Sigmoid colon (tissue), 7 donors: ENCODE data around the gene DOCK8. TPM values are rescaled to one million over a fixed set of nuclear protein-coding genes. Genes with fewer than 3 reads are reported as not detected.

Experiments used
- DNase-seq: peaks from one replicate; pipeline ENCODE4 v3.0.0-alpha.2; 2019
- H3K27ac ChIP-seq, 4 donors: fragments of 200-600 bp; sonication (generic); one replicate each; pipeline ENCODE4 v1.5.1; 2016 to 2019; ENCODE audit warnings: mild to moderate bottlenecking in 1 of 4
- H3K27me3 ChIP-seq, 3 donors: fragments of 200-600 bp; sonication (generic); one replicate each; pipeline ENCODE4 v1.5.1; 2019; ENCODE audit warnings: mild to moderate bottlenecking in 1 of 3
- H3K36me3 ChIP-seq, 4 donors: fragments of 200-600 bp; sonication (generic); one replicate each; pipeline ENCODE4 v1.5.1; 2016 to 2019
- H3K4me1 ChIP-seq, 4 donors: fragments of 200-600 bp; sonication (generic); one replicate each; pipeline ENCODE4 v1.5.1; 2017 to 2019
- H3K4me3 ChIP-seq, 4 donors: fragments of 200-600 bp; sonication (generic); one replicate each; pipeline ENCODE4 v1.5.1; 2017 to 2019; ENCODE audit warnings: mild to moderate bottlenecking in 2 of 4, moderate library complexity in 1 of 4
- H3K9me3 ChIP-seq, 4 donors: fragments of 200-600 bp in 3 of 4; sonication (generic) in 3 of 4; one replicate each; pipeline versions ENCODE4 v1.5.1 to v1.6.1; 2013 to 2019
- EP300 ChIP-seq, 4 donors: sonication (generic); formaldehyde crosslinking; IDR thresholded peaks; one replicate each; pipeline ENCODE4 v1.6.1; 2017; ENCODE audit warnings: antibody characterized with exemption in 4 of 4
- POLR2A ChIP-seq, 2 donors: fragments of 450-650 bp; IDR thresholded peaks; one replicate each; pipeline ENCODE4 v1.6.1; 2016; ENCODE audit warnings: antibody characterized with exemption in 2 of 2, mild to moderate bottlenecking in 2 of 2, moderate library complexity in 2 of 2
- POLR2AphosphoS5 ChIP-seq, 4 donors: sonication (generic); formaldehyde crosslinking; IDR thresholded peaks; one replicate each; pipeline ENCODE4 v1.6.1; 2017; ENCODE audit warnings: antibody characterized with exemption in 4 of 4
- WGBS, 2 donors: extraction: QIAGEN DNeasy Blood & Tissue Kit; methylation state at CpG; one replicate each; pipeline ENCODE4 v1.1.7; 2013; 5-methylcytosine and 5-hydroxymethylcytosine counted together
- intact Hi-C: fragments of 100-400 bp; cut with DNase I; formaldehyde crosslinking; loops from one replicate; pipeline ENCODE4 v1.15.1; 2023
- polyA plus RNA-seq, 3 donors: library from polyadenylated mRNA; stranded (reverse); fragments of 200-250 nt; gene quantifications; one replicate each; pipeline ENCODE4 v1.2.3, GENCODE V29; 2013
- total RNA-seq, 4 donors: library from RNA; depleted of rRNA; stranded (reverse); fragments of >200 nt; gene quantifications; one replicate each; pipeline ENCODE4 v1.1.0, GENCODE V29; 2016
- TF ChIP-seq, protein P1 (sequence below), 4 experiments: fragments of 450-650 bp in 3 of 4; fragments of 200-600 bp in 1 of 4; IDR thresholded peaks; one replicate each; pipeline ENCODE4 v1.5.1; 2016 to 2019; ENCODE audit warnings: antibody characterized with exemption in 4 of 4, mild to moderate bottlenecking in 3 of 4, moderate library complexity in 2 of 4
- donor health status: healthy with polysubstance abuse.
- donor health status: Bipolar disorder and iron deficiency.
- donor health status: healthy.

DOCK8 gene
- total and polyA plus RNA-seq, 7 donors: 2.3 to 22.8 (median 6.4) TPM

GRCh38 chr9:295576-295975, 80.9 kb downstream of the DOCK8 start:
- TF ChIP-seq POLR2A (IDR thresholded peaks at IDR 0.05) (no peak), EP300 (IDR thresholded peaks at IDR 0.05) (no peak), POLR2AphosphoS5 (IDR thresholded peaks at IDR 0.05) (no peak)
- TF ChIP-seq, protein P1, sequence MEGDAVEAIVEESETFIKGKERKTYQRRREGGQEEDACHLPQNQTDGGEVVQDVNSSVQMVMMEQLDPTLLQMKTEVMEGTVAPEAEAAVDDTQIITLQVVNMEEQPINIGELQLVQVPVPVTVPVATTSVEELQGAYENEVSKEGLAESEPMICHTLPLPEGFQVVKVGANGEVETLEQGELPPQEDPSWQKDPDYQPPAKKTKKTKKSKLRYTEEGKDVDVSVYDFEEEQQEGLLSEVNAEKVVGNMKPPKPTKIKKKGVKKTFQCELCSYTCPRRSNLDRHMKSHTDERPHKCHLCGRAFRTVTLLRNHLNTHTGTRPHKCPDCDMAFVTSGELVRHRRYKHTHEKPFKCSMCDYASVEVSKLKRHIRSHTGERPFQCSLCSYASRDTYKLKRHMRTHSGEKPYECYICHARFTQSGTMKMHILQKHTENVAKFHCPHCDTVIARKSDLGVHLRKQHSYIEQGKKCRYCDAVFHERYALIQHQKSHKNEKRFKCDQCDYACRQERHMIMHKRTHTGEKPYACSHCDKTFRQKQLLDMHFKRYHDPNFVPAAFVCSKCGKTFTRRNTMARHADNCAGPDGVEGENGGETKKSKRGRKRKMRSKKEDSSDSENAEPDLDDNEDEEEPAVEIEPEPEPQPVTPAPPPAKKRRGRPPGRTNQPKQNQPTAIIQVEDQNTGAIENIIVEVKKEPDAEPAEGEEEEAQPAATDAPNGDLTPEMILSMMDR (IDR thresholded peaks at IDR 0.05): no peak

GRCh38 chr9:296411-296810, 81.7 kb downstream of the DOCK8 start:
- intact Hi-C loops: no loop called here
- Histone ChIP-seq H3K4me1 (no peaks in the 10 kb centered on the region), H3K27me3 (peaks cover 0 to 3% (median 0%) of the 10 kb centered on the region in 3 donors), H3K4me3 (no peak overlapping the region), H3K9me3 (no peaks in the 10 kb centered on the region), H3K27ac (peak overlapping the region in 1 of 4 donors; percentile 9), H3K36me3 (no peaks in the 10 kb centered on the region)
- 66 to 78% methylated on average over 3 of the region's 3 CpGs for WGBS, 2 donors
- TF ChIP-seq, protein P1 (IDR thresholded peaks at IDR 0.05): no peak
- TF ChIP-seq POLR2AphosphoS5 (IDR thresholded peaks at IDR 0.05): no peak
- no peak for TF ChIP-seq EP300 (IDR thresholded peaks at IDR 0.05)
- no peak for TF ChIP-seq POLR2A (IDR thresholded peaks at IDR 0.05)
- no peak for DNase-seq

More at GRCh38 chr9:295576-295975, 80.9 kb downstream of the DOCK8 start:
- intact Hi-C loops: no loop called here
- Histone ChIP-seq H3K36me3 (no peaks in the 10 kb centered on the region), H3K27ac (no peak overlapping the region), H3K27me3 (peaks cover 0 to 3% (median 0%) of the 10 kb centered on the region in 3 donors), H3K4me1 (no peaks in the 10 kb centered on the region), H3K4me3 (no peak overlapping the region), H3K9me3 (no peaks in the 10 kb centered on the region)
- DNase-seq: no peak

- H3K4me3 ChIP-seq: no peak overlapping the region
- 39 to 46% methylated on average over 6 of the region's 6 CpGs for WGBS, 2 donors
- no peaks in the 10 kb centered on the region for H3K9me3 ChIP-seq
- intact Hi-C loops: no loop called here
- no peak for DNase-seq
- TF ChIP-seq POLR2AphosphoS5 (IDR thresholded peaks at IDR 0.05) (no peak), POLR2A (IDR thresholded peaks at IDR 0.05) (no peak), EP300 (IDR thresholded peaks at IDR 0.05) (no peak)
- TF ChIP-seq, protein P1 (IDR thresholded peaks at IDR 0.05): no peak
- H3K27ac ChIP-seq: no peak overlapping the region
- no peaks in the 10 kb centered on the region for H3K36me3 ChIP-seq
- H3K4me1 ChIP-seq: no peaks in the 10 kb centered on the region
- peaks cover 0 to 3% (median 0%) of the 10 kb centered on the region in 3 donors for H3K27me3 ChIP-seq
Observed at GRCh38 chr9:297104-297972, 82.7 kb downstream of the DOCK8 start.

GRCh38 chr9:303502-303901, 88.8 kb downstream of the DOCK8 start:
- no peak for TF ChIP-seq POLR2A (IDR thresholded peaks at IDR 0.05)
- TF ChIP-seq, protein P1 (IDR thresholded peaks at IDR 0.05): no peak
- no peak for TF ChIP-seq POLR2AphosphoS5 (IDR thresholded peaks at IDR 0.05)
- no peak for TF ChIP-seq EP300 (IDR thresholded peaks at IDR 0.05)
- no peak for DNase-seq
- WGBS, 2 donors: 60 to 90% methylated on average over 5 of the region's 5 CpGs
- no peak overlapping the region for H3K27ac ChIP-seq
- no peaks in the 10 kb centered on the region for H3K9me3 ChIP-seq
- H3K4me1 ChIP-seq: no peaks in the 10 kb centered on the region
- no peaks in the 10 kb centered on the region for H3K36me3 ChIP-seq
- no peak overlapping the region for H3K4me3 ChIP-seq
- no peaks in the 10 kb centered on the region for H3K27me3 ChIP-seq
- intact Hi-C loops: no loop called here
